LNCAP (cell line): ENCODE data around the gene SIVA1.

Experiments
- TF ChIP-seq, protein P1 (sequence below): fragments of 450-650 bp; IDR thresholded peaks from 2 replicates; pipeline ENCODE4 v1.5.1; 2017; ENCODE audit warnings: mild to moderate bottlenecking

SIVA1 gene, protein sequence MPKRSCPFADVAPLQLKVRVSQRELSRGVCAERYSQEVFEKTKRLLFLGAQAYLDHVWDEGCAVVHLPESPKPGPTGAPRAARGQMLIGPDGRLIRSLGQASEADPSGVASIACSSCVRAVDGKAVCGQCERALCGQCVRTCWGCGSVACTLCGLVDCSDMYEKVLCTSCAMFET

DNA sequence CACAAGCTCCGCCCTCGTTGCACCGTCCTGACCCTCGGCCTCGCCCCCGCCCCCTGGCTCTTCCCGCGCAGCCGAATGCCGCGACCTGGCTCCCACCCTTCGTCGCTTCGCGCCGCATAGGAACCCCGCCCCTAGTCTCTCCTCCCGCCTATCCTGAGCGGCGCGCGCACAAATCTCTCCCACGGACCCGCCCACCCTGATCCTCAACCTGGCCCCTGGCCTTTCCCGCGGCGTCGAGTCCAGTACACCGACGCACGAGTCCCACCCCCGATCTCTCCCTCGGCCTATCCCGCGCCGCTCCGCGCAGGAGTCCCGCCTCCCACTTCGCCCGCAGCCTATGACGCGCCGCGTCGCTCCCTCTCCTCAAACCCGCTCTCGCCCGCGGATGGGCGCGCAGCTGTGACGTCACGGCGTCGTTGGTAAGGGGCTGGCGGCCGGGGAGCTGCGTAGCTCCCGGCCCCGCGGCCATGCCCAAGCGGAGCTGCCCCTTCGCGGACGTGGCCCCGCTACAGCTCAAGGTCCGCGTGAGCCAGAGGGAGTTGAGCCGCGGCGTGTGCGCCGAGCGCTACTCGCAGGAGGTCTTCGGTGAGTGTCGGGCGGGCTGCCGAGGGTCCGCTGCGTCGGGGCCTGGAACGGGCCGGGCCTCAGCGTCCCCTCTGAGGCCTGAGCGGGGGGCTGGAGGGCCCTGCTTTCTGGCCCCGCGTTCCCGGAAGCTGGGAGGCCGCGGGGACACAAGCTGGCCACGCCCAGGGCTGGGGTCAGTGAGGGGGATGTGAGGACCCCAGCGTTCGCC is at the start of gene SIVA1:
SIVA1 (plus strand) TSS at position 413 of the 793 bp plus-strand sequence; CDS start at position 468, 55 bp downstream.
- TF ChIP-seq, protein P1, sequence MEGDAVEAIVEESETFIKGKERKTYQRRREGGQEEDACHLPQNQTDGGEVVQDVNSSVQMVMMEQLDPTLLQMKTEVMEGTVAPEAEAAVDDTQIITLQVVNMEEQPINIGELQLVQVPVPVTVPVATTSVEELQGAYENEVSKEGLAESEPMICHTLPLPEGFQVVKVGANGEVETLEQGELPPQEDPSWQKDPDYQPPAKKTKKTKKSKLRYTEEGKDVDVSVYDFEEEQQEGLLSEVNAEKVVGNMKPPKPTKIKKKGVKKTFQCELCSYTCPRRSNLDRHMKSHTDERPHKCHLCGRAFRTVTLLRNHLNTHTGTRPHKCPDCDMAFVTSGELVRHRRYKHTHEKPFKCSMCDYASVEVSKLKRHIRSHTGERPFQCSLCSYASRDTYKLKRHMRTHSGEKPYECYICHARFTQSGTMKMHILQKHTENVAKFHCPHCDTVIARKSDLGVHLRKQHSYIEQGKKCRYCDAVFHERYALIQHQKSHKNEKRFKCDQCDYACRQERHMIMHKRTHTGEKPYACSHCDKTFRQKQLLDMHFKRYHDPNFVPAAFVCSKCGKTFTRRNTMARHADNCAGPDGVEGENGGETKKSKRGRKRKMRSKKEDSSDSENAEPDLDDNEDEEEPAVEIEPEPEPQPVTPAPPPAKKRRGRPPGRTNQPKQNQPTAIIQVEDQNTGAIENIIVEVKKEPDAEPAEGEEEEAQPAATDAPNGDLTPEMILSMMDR: no peak

DNA sequence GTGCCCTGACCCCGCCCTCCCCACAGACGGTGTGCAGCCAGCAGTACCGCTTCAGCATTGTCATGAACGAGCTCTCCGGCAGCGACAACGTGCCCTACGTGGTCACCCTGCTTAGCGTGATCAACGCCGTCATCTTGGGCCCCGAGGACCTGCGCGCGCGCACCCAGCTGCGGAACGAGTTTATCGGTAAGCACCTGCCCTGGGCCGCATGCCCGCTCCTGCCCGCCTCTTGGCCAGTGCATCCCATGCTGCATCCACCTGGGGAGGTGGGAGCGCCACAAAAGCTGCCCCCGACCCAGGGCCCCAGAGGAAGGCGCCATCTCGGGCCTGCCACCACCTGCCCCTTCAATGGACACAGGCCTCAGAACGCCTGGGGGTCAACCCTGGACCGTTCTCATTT is 49.7 kb upstream of the SIVA1 start:
- TF ChIP-seq, protein P1: no peak

DNA sequence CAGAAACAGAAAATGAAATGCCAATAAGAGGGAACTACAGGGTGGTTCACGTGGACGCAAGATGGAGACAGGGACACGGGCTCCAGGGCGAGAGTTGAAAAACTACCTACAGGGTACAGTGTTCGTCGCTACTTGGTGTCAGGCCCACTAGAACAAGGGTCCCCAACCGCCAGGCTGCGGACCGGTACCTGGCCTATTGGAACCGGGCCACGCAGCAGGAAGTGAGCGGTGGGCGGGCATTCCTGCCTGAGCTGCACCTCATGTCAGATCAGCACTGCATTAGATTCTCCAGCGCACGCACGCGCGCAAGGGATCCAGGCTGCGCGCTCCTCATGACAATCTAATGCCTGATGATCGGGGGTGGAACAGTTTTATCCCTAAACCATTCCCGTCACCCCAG is 48.7 kb upstream of the SIVA1 start:
- TF ChIP-seq, protein P1: no peak

DNA sequence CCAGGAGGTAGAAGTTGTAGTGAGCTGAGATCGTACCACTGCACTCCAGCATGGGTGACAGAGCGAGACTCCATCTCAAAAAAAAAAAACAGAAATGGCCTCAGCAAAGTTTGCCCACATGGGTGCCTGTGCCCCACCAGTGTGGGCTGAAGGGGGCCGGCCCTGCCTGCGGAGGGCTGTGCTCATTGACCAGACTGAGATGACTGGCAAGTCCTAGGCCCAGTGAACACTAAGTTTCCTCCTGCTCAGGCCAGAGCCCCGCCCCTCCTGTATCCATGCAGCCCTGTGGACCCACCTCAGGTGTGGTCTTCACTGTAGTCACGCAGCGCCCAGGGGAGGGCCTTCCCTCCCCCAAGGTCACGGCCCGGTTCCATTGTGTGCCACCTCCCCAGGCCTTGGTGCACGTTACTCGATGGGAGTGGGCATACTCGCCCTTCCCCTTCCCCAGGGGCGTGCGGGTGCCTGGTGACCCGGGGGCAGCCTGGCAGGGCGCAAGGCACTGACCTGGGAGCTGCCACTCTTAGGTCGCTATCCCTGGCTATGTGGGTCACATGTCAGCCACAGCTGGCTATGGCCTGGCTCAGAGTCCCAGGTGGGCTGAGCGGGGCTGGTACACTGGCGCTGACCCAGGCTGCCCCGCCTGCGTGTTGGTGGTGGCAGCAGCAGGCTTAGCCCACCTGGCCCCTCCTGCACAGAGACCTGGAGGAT is 47.5 kb upstream of the SIVA1 start:
- TF ChIP-seq, protein P1: no peak

DNA sequence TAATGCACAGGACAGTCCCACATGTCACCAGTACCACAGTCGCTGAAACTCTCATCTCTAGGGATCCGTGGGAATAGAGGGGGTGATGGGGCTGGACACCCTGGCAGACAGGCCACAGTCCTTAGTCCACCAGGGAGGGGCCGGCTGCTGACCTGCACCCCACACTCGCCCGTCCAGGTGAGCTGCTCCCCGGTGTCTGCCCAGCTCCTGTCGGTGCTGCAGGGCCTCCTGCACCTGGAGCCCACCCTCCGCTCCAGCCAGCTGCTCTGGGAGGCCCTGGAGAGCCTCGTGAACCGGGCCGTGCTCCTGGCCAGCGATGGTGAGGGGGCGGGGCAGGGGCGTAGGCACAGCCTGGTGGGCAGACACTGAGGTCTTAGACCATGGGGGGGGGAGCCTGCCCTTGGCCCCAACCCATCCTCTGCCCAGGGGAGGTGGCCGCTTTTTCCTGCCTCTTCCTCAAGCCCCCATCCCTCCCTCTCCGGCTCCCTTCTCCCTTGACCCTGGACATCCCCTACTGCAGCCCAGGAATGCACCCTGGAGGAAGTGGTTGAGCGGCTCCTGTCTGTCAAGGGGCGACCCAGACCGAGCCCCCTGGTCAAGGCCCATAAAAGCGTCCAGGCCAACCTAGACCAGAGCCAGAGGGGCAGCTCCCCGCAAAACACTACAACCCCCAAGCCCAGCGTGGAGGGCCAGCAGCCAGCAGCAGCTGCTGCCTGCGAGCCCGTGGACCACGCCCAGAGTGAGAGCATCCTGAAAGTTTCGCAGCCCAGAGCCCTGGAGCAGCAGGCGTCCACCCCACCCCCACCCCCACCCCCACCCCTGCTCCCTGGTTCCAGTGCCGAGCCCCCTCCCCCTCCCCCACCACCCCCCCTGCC is 46.0 kb upstream of the SIVA1 start:
- TF ChIP-seq, protein P1: no peak

DNA sequence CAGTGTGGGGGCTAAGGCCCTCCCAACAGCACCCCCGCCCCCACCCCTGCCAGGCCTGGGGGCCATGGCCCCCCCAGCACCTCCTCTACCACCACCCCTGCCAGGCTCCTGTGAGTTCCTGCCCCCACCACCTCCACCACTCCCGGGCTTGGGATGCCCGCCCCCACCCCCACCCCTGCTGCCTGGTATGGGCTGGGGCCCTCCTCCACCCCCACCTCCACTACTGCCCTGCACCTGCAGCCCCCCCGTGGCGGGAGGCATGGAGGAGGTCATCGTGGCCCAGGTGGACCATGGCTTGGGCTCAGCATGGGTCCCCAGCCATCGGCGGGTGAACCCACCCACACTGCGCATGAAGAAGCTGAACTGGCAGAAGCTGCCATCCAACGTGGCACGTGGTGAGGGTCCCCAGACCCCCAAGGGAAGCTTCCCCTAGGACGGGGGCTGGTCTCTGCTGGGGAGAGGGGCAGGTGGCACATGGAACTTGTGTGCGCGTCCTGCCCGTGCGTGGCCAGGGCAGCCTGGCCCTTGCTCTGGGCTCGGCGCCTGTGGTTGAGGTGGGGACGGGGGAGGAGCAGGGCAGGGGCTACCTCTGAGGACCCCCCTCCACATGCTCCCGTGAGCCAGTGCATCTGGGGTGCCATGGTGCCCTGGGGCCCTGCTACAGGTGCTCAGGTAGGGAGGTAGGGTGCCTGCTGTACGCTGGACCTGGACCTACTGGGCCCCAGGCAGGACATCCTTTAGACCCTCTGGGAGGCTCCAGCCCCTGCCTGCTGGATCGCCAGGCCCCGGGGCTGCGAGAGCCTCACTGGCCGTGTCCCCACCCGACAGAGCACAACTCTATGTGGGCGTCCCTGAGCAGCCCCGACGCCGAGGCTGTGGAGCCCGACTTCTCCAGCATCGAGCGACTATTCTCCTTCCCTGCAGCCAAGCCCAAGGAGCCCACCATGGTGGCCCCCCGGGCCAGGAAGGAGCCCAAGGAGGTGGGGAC is 45.0 kb upstream of the SIVA1 start:
- TF ChIP-seq, protein P1: no peak
